Measurements from ENCODE around the gene C5. TPM values are rescaled to one million over a fixed set of nuclear protein-coding genes. Genes with fewer than 3 reads are reported as not detected.
"Not testable (repeated sequence)": the region's sequence is repeated elsewhere in the genome, so short reads cannot be mapped to it uniquely, and the experiment has no call there.

The C5 gene
- total RNA-seq: 10 to 100 TPM in 1 of 4 donors, 1 to 10 TPM in 3; 2.0 to 14.9 (median 4.3) TPM

GRCh38 chr9:121050128-121050988, at the start of gene C5:
Gene C5, minus strand, starts transcription at chr9:121050275. Its CDS starts 29 bp downstream, at chr9:121050246.
- no peak within 1 kb of the TSS for H3K4me3 ChIP-seq (ENCODE audit: low read depth, poor library complexity, severe bottlenecking)
- WGBS, 2 donors: 89% methylated on average over 6 of the region's 6 CpGs
- peak in 1 of 2 donors; percentile 40 for DNase-seq (ENCODE audit: low spot score in 2 of 2)
- intact Hi-C loops (cut with DNase I; ENCODE audit: low total_unique reads): loop anchor here (10.0 kb wide), 1 partner anchor 296 kb away; no protein-coding TSS in a partner anchor
- no peak for TF ChIP-seq POLR2A (IDR thresholded peaks at IDR 0.05)
- TF ChIP-seq CTCF (IDR thresholded peaks at IDR 0.05): no peak

- WGBS, 2 donors: 86 to 92% methylated on average over 5 of the region's 5 CpGs
- no peak for DNase-seq (ENCODE audit: low spot score in 2 of 2)
- TF ChIP-seq CTCF (IDR thresholded peaks at IDR 0.05) (no peak), POLR2A (IDR thresholded peaks at IDR 0.05) (no peak)
Measured at GRCh38 chr9:121098567-121099198, 48.6 kb upstream of the C5 start.

DNA sequence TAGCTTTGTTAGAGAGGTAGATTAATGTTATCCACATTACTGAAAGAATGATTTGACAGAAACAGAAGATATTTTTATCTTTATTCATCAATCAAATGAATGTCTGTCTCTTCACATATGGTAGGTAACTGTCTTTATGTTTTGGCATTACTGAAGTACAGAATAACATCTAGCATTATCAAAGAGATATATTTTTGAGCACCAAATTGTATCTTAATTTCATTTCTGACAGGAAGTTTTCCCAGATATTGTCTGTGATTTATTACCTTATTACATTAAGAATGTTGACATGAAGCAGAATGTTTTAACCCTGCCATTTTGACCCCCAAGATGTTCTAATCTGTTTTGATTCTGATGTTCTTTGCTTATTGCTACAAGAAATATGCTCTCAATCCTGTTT, 45.0 kb upstream of the C5 start:
- no peak for DNase-seq (ENCODE audit: low spot score in 2 of 2)
- no peak overlapping the region for H3K4me3 ChIP-seq (ENCODE audit: low read depth, poor library complexity, severe bottlenecking)
- intact Hi-C loops (cut with DNase I; ENCODE audit: low total_unique reads): no loop called here
- TF ChIP-seq CTCF (IDR thresholded peaks at IDR 0.05) (no peak), POLR2A (IDR thresholded peaks at IDR 0.05) (no peak)

More at GRCh38 chr9:121098567-121099198, 48.6 kb upstream of the C5 start:
- intact Hi-C loops (cut with DNase I; ENCODE audit: low total_unique reads): no loop called here
- H3K4me3 ChIP-seq (ENCODE audit: low read depth, poor library complexity, severe bottlenecking): no peak overlapping the region

GRCh38 chr9:121090743-121091142, 40.7 kb upstream of the C5 start:
- DNase-seq (ENCODE audit: low spot score in 2 of 2); H3K4me3 ChIP-seq (ENCODE audit: low read depth, poor library complexity, severe bottlenecking); intact Hi-C loops (cut with DNase I; ENCODE audit: low total_unique reads): not testable (repeated sequence)
- WGBS, 2 donors: 90 to 91% methylated on average over 6 of the region's 6 CpGs

GRCh38 chr9:121088576-121088975, 38.5 kb upstream of the C5 start:
- no peak for TF ChIP-seq CTCF (IDR thresholded peaks at IDR 0.05)
- no peak for TF ChIP-seq POLR2A (IDR thresholded peaks at IDR 0.05)
- WGBS, 2 donors: 79 to 81% methylated on average over 3 of the region's 3 CpGs
- intact Hi-C loops (cut with DNase I; ENCODE audit: low total_unique reads): no loop called here
- no peak for DNase-seq (ENCODE audit: low spot score in 2 of 2)
- no peak overlapping the region for H3K4me3 ChIP-seq (ENCODE audit: low read depth, poor library complexity, severe bottlenecking)

DNA sequence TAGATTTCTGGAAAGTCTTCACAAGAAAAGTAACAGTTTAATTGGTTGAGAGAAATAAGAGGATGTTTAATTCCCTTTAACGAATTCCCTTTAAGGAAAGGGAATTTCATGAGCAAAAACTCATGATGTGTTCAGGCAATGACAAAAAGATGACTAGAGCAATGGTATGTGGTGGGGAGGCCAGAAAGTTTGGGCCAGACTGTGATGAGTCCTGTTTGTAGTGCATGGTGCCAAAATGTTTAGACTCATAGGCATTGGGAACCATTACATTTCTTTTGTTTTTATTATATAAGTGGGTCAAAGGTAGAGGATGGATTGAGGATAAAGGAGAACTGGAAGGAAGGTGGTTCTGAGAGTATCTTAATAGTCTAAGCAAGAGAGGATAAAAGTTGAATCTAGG, 35.6 kb upstream of the C5 start:
- DNase-seq (ENCODE audit: low spot score in 2 of 2): no peak
- TF ChIP-seq CTCF (IDR thresholded peaks at IDR 0.05) (no peak), POLR2A (IDR thresholded peaks at IDR 0.05) (no peak)
- no peak overlapping the region for H3K4me3 ChIP-seq (ENCODE audit: low read depth, poor library complexity, severe bottlenecking)
- whole genome bisulfite sequencing, 2 donors: 79 to 93% methylated on average over 1 of the region's 1 CpG
- intact Hi-C loops (cut with DNase I; ENCODE audit: low total_unique reads): no loop called here
